ENCODE measurements around the gene STK32B.

GRCh38 chr4:5292101-5292500 is 240.8 kb downstream of the STK32B start:
- no peak for TF ChIP-seq POLR2A (IDR thresholded peaks at IDR 0.05)
- TF ChIP-seq CTCF (IDR thresholded peaks at IDR 0.05), result no peak
- TF ChIP-seq EP300 (IDR thresholded peaks at IDR 0.05), result no peak
